ENCODE data around the gene SMC5.

- TF ChIP-seq EZH2 (IDR thresholded peaks at IDR 0.05; ENCODE audit: borderline replicate concordance, low read length), result no peak
- no peak for TF ChIP-seq CTCF (conservative IDR thresholded peaks at IDR 0.05 in 1 of 2, IDR thresholded peaks at IDR 0.05 in 1 of 2; ENCODE audit: extremely low read depth in 1 of 2, insufficient read depth in 1 of 2, low read depth in 1 of 2, low read length in 2 of 2)
Observed at GRCh38 chr9:70250221-70250620, 8.6 kb upstream of the SMC5 start.

Measured in mammary epithelial cell (primary cell).